AG10803 (cell line): ENCODE measurements around the gene SALL4.
A peak's percentile ranks its signal among the peaks of the same experiment; 100 is the strongest.

Experiments
- DNase-seq: peaks from one replicate; pipeline ENCODE4 v3.0.0; 2010; ENCODE audit warnings: low read depth
- H3K4me3 ChIP-seq: 2 replicates; pipeline ENCODE4 v1.5.1; 2011; ENCODE audit warnings: mild to moderate bottlenecking, low read length, control low read depth
- CTCF ChIP-seq: conservative IDR thresholded peaks from 2 replicates; pipeline ENCODE4 v1.5.1; 2011; ENCODE audit warnings: mild to moderate bottlenecking, low read length, control low read depth, inconsistent platforms

The SALL4 gene

DNA sequence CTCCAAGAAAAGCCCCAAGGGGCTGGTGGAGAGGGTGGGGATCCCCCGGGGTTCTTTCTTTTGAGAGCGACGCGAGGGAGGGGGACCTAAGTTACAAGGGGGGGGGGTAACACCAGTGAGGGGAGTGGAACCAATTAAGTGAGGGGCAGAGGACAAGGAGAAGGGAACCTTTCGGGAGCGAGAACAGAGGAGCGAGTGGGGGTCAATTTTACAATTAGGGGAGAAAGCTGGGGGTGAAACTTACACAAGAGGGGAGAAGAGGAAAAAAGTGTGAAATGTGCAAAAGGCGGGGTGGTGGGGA, 548 bp downstream of the SALL4 start:
- H3K4me3 ChIP-seq = peak overlapping the region; percentile 66
- no peak for DNase-seq
- no peak for TF ChIP-seq CTCF

- TF ChIP-seq CTCF = peak; percentile 33
- peak overlapping the region; percentile 66 for H3K4me3 ChIP-seq
- no peak for DNase-seq
Measured at GRCh38 chr20:51801122-51801822, 1.0 kb downstream of the SALL4 start.

DNA sequence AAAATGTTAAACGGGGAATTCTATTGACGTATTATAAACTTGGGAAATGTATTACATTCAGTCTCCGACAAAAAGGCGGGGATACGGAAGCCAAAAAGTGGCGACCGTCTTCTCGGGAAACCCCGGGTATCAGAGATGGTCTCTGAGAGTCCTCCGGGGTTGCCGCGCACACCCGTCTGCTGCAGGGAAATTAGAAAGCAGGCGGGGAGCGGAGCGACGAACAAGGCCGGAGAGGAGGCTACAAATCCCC, 1.5 kb downstream of the SALL4 start:
- peak overlapping the region; percentile 66 for H3K4me3 ChIP-seq
- no peak for TF ChIP-seq CTCF
- DNase-seq = no peak

DNA sequence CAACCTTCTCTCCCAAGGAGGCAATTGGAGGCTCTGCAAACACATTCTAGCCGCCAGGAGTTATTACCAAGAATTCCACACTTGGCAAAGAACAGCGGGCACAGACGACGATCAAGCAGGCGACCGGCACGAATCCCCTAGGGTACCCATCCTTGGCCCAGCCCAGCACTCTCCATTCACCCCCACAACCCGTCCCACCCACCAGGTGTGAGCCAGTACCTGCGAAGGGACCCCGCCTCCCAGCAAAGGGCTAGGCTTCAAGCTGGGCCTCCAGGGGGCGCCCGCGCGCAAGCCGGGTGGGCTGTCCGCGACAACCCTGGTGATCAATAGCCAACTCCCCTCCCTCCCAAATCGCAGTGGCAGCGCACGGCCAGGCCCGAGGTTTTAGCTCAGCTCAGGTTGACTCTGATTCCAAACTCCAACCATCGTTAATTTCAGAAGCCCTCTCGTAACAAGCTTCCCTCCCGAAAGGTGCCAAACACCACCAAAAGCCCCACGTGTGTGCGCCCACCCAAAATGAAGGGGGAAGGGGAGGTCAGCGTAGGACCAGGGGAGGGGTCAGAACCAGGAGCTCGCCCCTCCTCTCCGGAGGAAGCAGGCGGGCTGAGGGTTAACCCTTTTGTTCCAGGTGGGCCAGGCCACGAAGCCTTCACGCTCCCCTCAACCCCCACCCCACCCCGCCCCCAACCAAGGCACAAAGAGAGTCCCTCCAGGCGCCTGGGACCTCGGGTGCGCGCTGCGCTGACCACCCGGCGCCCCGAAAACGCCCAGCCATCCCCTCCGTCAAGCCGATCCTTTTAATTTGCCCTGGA, 2.1 kb downstream of the SALL4 start:
- peak; percentile 15 for DNase-seq

DNA sequence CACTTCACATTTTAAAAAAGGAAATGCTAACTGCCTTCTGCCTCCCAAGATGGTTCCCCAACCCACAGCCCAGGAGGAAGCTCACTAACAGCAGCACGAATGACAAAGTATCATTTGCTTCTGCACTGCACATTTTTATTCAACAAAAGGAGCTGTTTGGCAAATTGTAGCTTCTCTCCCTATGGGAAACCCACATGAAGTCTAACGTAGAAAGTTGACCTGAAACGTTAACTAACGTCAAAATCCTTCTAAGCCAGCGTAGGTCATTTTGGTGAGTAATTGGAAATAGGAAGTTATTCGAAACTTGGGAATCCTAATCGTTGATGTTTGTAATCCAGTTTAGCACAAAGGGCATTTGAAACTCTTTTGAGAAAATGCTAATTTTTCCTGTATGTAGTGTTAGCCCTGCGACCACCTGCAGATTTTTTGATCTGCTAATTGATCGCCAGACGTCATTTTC, 2.9 kb downstream of the SALL4 start:
- no peak for TF ChIP-seq CTCF
- no peak for DNase-seq
- no peak overlapping the region for H3K4me3 ChIP-seq

More for the DNA sequence above, 2.1 kb downstream of the SALL4 start:
- TF ChIP-seq CTCF = peak; percentile 84
- peak overlapping the region; percentile 66 for H3K4me3 ChIP-seq

- TF ChIP-seq CTCF = no peak
- DNase-seq = no peak
Measured at GRCh38 chr20:51797357-51798025, 4.8 kb downstream of the SALL4 start.

More at GRCh38 chr20:51797357-51798025, 4.8 kb downstream of the SALL4 start:
- H3K4me3 ChIP-seq = no peak overlapping the region
